ENCODE results near the gene TBC1D10A.

- no peak for TF ChIP-seq POLR2A (IDR thresholded peaks at IDR 0.05; ENCODE audit: extremely low read depth, insufficient read length)
- TF ChIP-seq CTCF (IDR thresholded peaks at IDR 0.05; ENCODE audit: low read depth, low read length), result no peak
- no peak for TF ChIP-seq MAX (IDR thresholded peaks at IDR 0.05; ENCODE audit: low read depth, low read length)
These were observed 27.4 kb downstream of the TBC1D10A start for GRCh38 chr22:30299322-30299721.
